ENCODE data around the gene SPATA46. TPM values are rescaled to one million over a fixed set of nuclear protein-coding genes. Genes with fewer than 3 reads are reported as not detected.

The SPATA46 gene
- total and polyA plus RNA-seq, 9 of the 15 experiments (the other 6 are each of a cell fraction or from before 2014, with no cell fraction given): 0.04 to 0.11 TPM; not detected in 7

DNA sequence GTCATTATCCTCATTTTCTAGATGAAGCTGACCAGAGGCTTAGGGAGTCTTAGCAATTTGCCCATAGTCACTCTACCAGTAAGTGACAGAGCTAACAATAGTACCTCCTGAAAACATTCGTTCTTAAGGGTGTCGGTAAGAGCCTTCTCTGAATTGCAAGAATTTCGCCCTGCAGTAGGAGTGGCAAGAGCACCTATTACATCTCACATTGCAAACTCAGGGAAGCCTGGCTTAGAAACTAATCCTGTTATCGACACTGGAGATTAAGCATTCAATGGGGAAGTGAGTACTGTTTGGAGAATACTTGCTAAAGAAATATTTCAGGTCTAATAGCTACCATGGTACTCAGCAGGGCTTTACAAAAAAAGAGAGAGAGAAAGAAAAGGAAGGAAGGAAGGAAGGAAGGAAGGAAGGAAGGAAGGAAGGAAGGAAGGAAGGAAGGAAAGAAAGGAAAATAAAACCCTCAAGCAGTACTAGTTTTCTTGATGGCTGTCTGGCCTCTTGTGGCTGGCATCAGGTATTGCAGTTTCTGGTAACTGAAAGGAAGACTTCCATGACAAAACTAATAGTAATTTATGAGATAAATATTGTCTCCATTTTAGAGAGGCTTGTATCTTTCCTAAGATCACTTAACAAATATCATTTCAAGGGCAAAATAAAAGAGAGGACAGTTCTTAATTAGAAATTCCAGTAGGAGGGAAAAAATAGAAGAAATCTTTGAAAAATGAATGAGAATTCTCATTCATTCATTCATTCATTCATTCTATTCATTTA is 15.3 kb upstream of the SPATA46 start (continued):
- TF ChIP-seq, protein P1, sequence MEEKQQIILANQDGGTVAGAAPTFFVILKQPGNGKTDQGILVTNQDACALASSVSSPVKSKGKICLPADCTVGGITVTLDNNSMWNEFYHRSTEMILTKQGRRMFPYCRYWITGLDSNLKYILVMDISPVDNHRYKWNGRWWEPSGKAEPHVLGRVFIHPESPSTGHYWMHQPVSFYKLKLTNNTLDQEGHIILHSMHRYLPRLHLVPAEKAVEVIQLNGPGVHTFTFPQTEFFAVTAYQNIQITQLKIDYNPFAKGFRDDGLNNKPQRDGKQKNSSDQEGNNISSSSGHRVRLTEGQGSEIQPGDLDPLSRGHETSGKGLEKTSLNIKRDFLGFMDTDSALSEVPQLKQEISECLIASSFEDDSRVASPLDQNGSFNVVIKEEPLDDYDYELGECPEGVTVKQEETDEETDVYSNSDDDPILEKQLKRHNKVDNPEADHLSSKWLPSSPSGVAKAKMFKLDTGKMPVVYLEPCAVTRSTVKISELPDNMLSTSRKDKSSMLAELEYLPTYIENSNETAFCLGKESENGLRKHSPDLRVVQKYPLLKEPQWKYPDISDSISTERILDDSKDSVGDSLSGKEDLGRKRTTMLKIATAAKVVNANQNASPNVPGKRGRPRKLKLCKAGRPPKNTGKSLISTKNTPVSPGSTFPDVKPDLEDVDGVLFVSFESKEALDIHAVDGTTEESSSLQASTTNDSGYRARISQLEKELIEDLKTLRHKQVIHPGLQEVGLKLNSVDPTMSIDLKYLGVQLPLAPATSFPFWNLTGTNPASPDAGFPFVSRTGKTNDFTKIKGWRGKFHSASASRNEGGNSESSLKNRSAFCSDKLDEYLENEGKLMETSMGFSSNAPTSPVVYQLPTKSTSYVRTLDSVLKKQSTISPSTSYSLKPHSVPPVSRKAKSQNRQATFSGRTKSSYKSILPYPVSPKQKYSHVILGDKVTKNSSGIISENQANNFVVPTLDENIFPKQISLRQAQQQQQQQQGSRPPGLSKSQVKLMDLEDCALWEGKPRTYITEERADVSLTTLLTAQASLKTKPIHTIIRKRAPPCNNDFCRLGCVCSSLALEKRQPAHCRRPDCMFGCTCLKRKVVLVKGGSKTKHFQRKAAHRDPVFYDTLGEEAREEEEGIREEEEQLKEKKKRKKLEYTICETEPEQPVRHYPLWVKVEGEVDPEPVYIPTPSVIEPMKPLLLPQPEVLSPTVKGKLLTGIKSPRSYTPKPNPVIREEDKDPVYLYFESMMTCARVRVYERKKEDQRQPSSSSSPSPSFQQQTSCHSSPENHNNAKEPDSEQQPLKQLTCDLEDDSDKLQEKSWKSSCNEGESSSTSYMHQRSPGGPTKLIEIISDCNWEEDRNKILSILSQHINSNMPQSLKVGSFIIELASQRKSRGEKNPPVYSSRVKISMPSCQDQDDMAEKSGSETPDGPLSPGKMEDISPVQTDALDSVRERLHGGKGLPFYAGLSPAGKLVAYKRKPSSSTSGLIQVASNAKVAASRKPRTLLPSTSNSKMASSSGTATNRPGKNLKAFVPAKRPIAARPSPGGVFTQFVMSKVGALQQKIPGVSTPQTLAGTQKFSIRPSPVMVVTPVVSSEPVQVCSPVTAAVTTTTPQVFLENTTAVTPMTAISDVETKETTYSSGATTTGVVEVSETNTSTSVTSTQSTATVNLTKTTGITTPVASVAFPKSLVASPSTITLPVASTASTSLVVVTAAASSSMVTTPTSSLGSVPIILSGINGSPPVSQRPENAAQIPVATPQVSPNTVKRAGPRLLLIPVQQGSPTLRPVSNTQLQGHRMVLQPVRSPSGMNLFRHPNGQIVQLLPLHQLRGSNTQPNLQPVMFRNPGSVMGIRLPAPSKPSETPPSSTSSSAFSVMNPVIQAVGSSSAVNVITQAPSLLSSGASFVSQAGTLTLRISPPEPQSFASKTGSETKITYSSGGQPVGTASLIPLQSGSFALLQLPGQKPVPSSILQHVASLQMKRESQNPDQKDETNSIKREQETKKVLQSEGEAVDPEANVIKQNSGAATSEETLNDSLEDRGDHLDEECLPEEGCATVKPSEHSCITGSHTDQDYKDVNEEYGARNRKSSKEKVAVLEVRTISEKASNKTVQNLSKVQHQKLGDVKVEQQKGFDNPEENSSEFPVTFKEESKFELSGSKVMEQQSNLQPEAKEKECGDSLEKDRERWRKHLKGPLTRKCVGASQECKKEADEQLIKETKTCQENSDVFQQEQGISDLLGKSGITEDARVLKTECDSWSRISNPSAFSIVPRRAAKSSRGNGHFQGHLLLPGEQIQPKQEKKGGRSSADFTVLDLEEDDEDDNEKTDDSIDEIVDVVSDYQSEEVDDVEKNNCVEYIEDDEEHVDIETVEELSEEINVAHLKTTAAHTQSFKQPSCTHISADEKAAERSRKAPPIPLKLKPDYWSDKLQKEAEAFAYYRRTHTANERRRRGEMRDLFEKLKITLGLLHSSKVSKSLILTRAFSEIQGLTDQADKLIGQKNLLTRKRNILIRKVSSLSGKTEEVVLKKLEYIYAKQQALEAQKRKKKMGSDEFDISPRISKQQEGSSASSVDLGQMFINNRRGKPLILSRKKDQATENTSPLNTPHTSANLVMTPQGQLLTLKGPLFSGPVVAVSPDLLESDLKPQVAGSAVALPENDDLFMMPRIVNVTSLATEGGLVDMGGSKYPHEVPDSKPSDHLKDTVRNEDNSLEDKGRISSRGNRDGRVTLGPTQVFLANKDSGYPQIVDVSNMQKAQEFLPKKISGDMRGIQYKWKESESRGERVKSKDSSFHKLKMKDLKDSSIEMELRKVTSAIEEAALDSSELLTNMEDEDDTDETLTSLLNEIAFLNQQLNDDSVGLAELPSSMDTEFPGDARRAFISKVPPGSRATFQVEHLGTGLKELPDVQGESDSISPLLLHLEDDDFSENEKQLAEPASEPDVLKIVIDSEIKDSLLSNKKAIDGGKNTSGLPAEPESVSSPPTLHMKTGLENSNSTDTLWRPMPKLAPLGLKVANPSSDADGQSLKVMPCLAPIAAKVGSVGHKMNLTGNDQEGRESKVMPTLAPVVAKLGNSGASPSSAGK (IDR thresholded peaks at IDR 0.05): no peak
- TF ChIP-seq KDM1A (IDR thresholded peaks at IDR 0.05) (peak in 1 of 2 experiments; percentile 26; a peak in 2 of 4 replicates), GATAD2B (IDR thresholded peaks at IDR 0.05; ENCODE audit: borderline replicate concordance) (peak; percentile 13; the same call in 1 of the 2 replicates), HDAC3 (IDR thresholded peaks at IDR 0.05; ENCODE audit: borderline replicate concordance, partially characterized antibody) (peak; percentile 56), NFYB (IDR thresholded peaks at IDR 0.05; ENCODE audit: extremely low read depth, insufficient read length) (no peak), CCAR2 (IDR thresholded peaks at IDR 0.05; ENCODE audit: low read depth, low read length) (no peak), BCL6 (CRISPR knock-in tag; IDR thresholded peaks at IDR 0.05) (no peak), TEAD1 (CRISPR knock-in tag; IDR thresholded peaks at IDR 0.05) (peak in 1 of 2 experiments; percentile 45; a peak in 1 of 4 replicates), EP300 (IDR thresholded peaks at IDR 0.05; ENCODE audit: low read length) (0 out of 2 replicates have a peak, but pooled peaks have one; percentile 18)
- TF ChIP-seq, protein P2, sequence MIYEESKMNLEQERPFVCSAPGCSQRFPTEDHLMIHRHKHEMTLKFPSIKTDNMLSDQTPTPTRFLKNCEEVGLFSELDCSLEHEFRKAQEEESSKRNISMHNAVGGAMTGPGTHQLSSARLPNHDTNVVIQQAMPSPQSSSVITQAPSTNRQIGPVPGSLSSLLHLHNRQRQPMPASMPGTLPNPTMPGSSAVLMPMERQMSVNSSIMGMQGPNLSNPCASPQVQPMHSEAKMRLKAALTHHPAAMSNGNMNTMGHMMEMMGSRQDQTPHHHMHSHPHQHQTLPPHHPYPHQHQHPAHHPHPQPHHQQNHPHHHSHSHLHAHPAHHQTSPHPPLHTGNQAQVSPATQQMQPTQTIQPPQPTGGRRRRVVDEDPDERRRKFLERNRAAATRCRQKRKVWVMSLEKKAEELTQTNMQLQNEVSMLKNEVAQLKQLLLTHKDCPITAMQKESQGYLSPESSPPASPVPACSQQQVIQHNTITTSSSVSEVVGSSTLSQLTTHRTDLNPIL (CRISPR knock-in tag; IDR thresholded peaks at IDR 0.05): no peak
- TF ChIP-seq, protein P3, sequence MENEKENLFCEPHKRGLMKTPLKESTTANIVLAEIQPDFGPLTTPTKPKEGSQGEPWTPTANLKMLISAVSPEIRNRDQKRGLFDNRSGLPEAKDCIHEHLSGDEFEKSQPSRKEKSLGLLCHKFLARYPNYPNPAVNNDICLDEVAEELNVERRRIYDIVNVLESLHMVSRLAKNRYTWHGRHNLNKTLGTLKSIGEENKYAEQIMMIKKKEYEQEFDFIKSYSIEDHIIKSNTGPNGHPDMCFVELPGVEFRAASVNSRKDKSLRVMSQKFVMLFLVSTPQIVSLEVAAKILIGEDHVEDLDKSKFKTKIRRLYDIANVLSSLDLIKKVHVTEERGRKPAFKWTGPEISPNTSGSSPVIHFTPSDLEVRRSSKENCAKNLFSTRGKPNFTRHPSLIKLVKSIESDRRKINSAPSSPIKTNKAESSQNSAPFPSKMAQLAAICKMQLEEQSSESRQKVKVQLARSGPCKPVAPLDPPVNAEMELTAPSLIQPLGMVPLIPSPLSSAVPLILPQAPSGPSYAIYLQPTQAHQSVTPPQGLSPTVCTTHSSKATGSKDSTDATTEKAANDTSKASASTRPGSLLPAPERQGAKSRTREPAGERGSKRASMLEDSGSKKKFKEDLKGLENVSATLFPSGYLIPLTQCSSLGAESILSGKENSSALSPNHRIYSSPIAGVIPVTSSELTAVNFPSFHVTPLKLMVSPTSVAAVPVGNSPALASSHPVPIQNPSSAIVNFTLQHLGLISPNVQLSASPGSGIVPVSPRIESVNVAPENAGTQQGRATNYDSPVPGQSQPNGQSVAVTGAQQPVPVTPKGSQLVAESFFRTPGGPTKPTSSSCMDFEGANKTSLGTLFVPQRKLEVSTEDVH (IDR thresholded peaks at IDR 0.05; ENCODE audit: low read depth, partially characterized antibody): peak; percentile 22
